HG03135 (cell line): ENCODE results near the gene HIVEP1.
"Not testable (repeated sequence)": the region's sequence is repeated elsewhere in the genome, so short reads cannot be mapped to it uniquely, and the experiment has no call there.

Experiments
- ATAC-seq: cut with Tn5 transposase; IDR thresholded peaks from one replicate; pipeline ENCODE4 v1.9.1; 2021; ENCODE audit warnings: mild to moderate bottlenecking, moderate library complexity; ENCODE audit not compliant: unreplicated experiment

The HIVEP1 gene

GRCh38 chr6:12082368-12082767 is 70.3 kb downstream of the HIVEP1 start:
- ATAC-seq: no peak

GRCh38 chr6:12083302-12083701 is 71.2 kb downstream of the HIVEP1 start:
- no peak for ATAC-seq

- no peak for ATAC-seq
Observed at GRCh38 chr6:12083763-12084162, 71.7 kb downstream of the HIVEP1 start.

- no peak for ATAC-seq
Observed at GRCh38 chr6:12084681-12085080, 72.6 kb downstream of the HIVEP1 start.

GRCh38 chr6:12088531-12088930 is 76.4 kb downstream of the HIVEP1 start:
- ATAC-seq: no peak

- ATAC-seq: no peak
Observed at GRCh38 chr6:12090714-12091113, 78.6 kb downstream of the HIVEP1 start.

GRCh38 chr6:12092762-12093161 is 80.7 kb downstream of the HIVEP1 start:
- no peak for ATAC-seq

GRCh38 chr6:12094689-12095088 is 82.6 kb downstream of the HIVEP1 start:
- ATAC-seq: no peak

GRCh38 chr6:12096342-12096741 is 84.2 kb downstream of the HIVEP1 start:
- no peak for ATAC-seq

GRCh38 chr6:12097791-12098190 is 85.7 kb downstream of the HIVEP1 start:
- ATAC-seq: no peak

GRCh38 chr6:12099623-12100338 is 87.7 kb downstream of the HIVEP1 start:
- no peak for ATAC-seq

- no peak for ATAC-seq
Observed at GRCh38 chr6:12101048-12101447, 88.9 kb downstream of the HIVEP1 start.

- ATAC-seq: no peak
Observed at GRCh38 chr6:12101653-12102312, 89.7 kb downstream of the HIVEP1 start.

- no peak for ATAC-seq
Observed at GRCh38 chr6:12102350-12102749, 90.2 kb downstream of the HIVEP1 start.

- no peak for ATAC-seq
Observed at GRCh38 chr6:12103158-12103557, 91.0 kb downstream of the HIVEP1 start.

- no peak for ATAC-seq
Observed at GRCh38 chr6:12105271-12105670, 93.2 kb downstream of the HIVEP1 start.

- ATAC-seq: not testable (repeated sequence)
Observed at GRCh38 chr6:12108376-12108775, 96.3 kb downstream of the HIVEP1 start.

GRCh38 chr6:12110523-12111362 is 98.6 kb downstream of the HIVEP1 start:
- ATAC-seq: no peak

GRCh38 chr6:12111363-12111670 is 99.2 kb downstream of the HIVEP1 start:
- ATAC-seq: no peak

- no peak for ATAC-seq
Observed at GRCh38 chr6:12112540-12113189, 100.6 kb downstream of the HIVEP1 start.

GRCh38 chr6:12113190-12113577 is 101.1 kb downstream of the HIVEP1 start:
- no peak for ATAC-seq
